Type B pancreatic cell (in vitro differentiated cells): Measurements from ENCODE around the gene ITPK1. TPM values are rescaled to one million over a fixed set of nuclear protein-coding genes. Genes with fewer than 3 reads are reported as not detected.
A peak's percentile ranks its signal among the peaks of the same experiment; 100 is the strongest.

Source experiments
- DNase-seq: peaks from one replicate; pipeline ENCODE4 v3.0.0; 2021; ENCODE audit warnings: mixed read lengths; ENCODE audit not compliant: unreplicated experiment; ENCODE audit errors: extremely low spot score
- H3K27ac Mint-ChIP-seq: 2 replicates; pipeline ENCODE4 v1.8.0; 2021; ENCODE audit warnings: mild to moderate bottlenecking, mixed read lengths
- H3K27me3 Mint-ChIP-seq: 2 replicates; pipeline ENCODE4 v1.8.0; 2021; ENCODE audit warnings: mixed read lengths
- H3K36me3 Mint-ChIP-seq: 2 replicates; pipeline ENCODE4 v1.8.0; 2021; ENCODE audit warnings: mixed read lengths
- H3K4me1 Mint-ChIP-seq: one replicate; pipeline ENCODE4 v1.8.0; 2021; ENCODE audit warnings: mixed read lengths; ENCODE audit not compliant: unreplicated experiment
- H3K4me3 Mint-ChIP-seq: 2 replicates; pipeline ENCODE4 v1.8.0; 2021; ENCODE audit warnings: mild to moderate bottlenecking, mixed read lengths
- H3K9me3 Mint-ChIP-seq: 2 replicates; pipeline ENCODE4 v1.8.0; 2021; ENCODE audit warnings: mixed read lengths
- CTCF ChIP-seq: fragments of 200-600 bp; sonication (generic); conservative IDR thresholded peaks from 2 replicates; pipeline ENCODE4 v1.5.0; 2021; ENCODE audit warnings: antibody characterized with exemption, mild to moderate bottlenecking
- total RNA-seq: library from RNA; stranded (reverse); gene quantifications from 2 replicates; pipeline ENCODE4 v1.2.1, GENCODE V29; 2021; ENCODE audit warnings: low replicate concordance

Gene ITPK1
- total RNA-seq, 1 donor from 2014 or later: 40.2 TPM

- H3K27ac Mint-ChIP-seq: peak overlapping the region; percentile 89
- no peaks in the 10 kb centered on the region for H3K27me3 Mint-ChIP-seq
These were observed 66.9 kb downstream of the ITPK1 start for GRCh38 chr14:93048843-93049242.

GRCh38 chr14:93047661-93048060 lies 68.1 kb downstream of the ITPK1 start:
- Mint-ChIP-seq H3K4me1 (peaks cover 54% of the 10 kb centered on the region), H3K4me3 (no peak overlapping the region), H3K36me3 (peaks cover 5% of the 10 kb centered on the region), H3K27ac (no peak overlapping the region), H3K27me3 (no peaks in the 10 kb centered on the region), H3K9me3 (no peaks in the 10 kb centered on the region)
- no peak for TF ChIP-seq CTCF
- no peak for DNase-seq

More at GRCh38 chr14:93048843-93049242, 66.9 kb downstream of the ITPK1 start:
- no peaks in the 10 kb centered on the region for H3K9me3 Mint-ChIP-seq
- H3K4me1 Mint-ChIP-seq: peaks cover 46% of the 10 kb centered on the region
- no peak for DNase-seq
- H3K36me3 Mint-ChIP-seq: peaks cover 5% of the 10 kb centered on the region
- no peak for TF ChIP-seq CTCF
- peak overlapping the region; percentile 37 for H3K4me3 Mint-ChIP-seq

- DNase-seq: no peak
- peaks cover 5% of the 10 kb centered on the region for H3K36me3 Mint-ChIP-seq
- no peaks in the 10 kb centered on the region for H3K9me3 Mint-ChIP-seq
- no peak overlapping the region for H3K4me3 Mint-ChIP-seq
- peaks cover 59% of the 10 kb centered on the region for H3K4me1 Mint-ChIP-seq
- no peaks in the 10 kb centered on the region for H3K27me3 Mint-ChIP-seq
- no peak overlapping the region for H3K27ac Mint-ChIP-seq
- TF ChIP-seq CTCF: no peak
These were observed 68.6 kb downstream of the ITPK1 start for GRCh38 chr14:93047157-93047556.

GRCh38 chr14:93046705-93047050 lies 69.0 kb downstream of the ITPK1 start:
- no peak overlapping the region for H3K27ac Mint-ChIP-seq
- H3K4me3 Mint-ChIP-seq: no peak overlapping the region
- H3K27me3 Mint-ChIP-seq: no peaks in the 10 kb centered on the region
- H3K9me3 Mint-ChIP-seq: no peaks in the 10 kb centered on the region
- peaks cover 64% of the 10 kb centered on the region for H3K4me1 Mint-ChIP-seq
- DNase-seq: no peak
- no peak for TF ChIP-seq CTCF
- peaks cover 5% of the 10 kb centered on the region for H3K36me3 Mint-ChIP-seq

- TF ChIP-seq CTCF: no peak
- no peak for DNase-seq
- Mint-ChIP-seq H3K27ac (peak overlapping the region; percentile 74), H3K36me3 (peaks cover 5% of the 10 kb centered on the region), H3K4me3 (no peak overlapping the region), H3K27me3 (no peaks in the 10 kb centered on the region), H3K4me1 (peaks cover 64% of the 10 kb centered on the region), H3K9me3 (no peaks in the 10 kb centered on the region)
These were observed 69.6 kb downstream of the ITPK1 start for GRCh38 chr14:93045965-93046704.
